Endothelial cell of umbilical vein (primary cell): Measurements from ENCODE around the gene AGL. TPM values are rescaled to one million over a fixed set of nuclear protein-coding genes. Genes with fewer than 3 reads are reported as not detected.

Source experiments
- BruUV-seq: library from RNA; stranded (reverse); fragments of 400-500 nt; replicated peaks from 2 replicates; lab custom pipeline; 2021; lab: Mats Ljungman, UMichigan
- CTCF ChIA-PET: fragments of 300-600, 350-600 bp; sonication (Branson Sonifier 250); formaldehyde crosslinking; loops from one replicate; lab custom pipeline; 2021; ENCODE audit warnings: antibody characterized with exemption, inconsistent platforms; lab: Charles Lee
- POLR2A ChIA-PET: fragments of 300-600, 350-600 bp; sonication (Branson Sonifier 250); formaldehyde crosslinking; loops from one replicate; lab custom pipeline; 2021; ENCODE audit warnings: antibody characterized with exemption, inconsistent platforms; lab: Charles Lee
- DNase-seq: peaks from one replicate; pipeline ENCODE4 v3.0.0-alpha.2; 2011; ENCODE audit warnings: low read depth, low spot score
- FAIRE-seq: peaks from 2 replicates; lab custom pipeline; 2011; peaks lifted over from hg19 to GRCh38; lab: Jason Lieb, UNC
- H2AFZ ChIP-seq: 2 replicates; pipeline ENCODE4 v1.6.0; 2012; ENCODE audit warnings: low read depth, low read length, control low read depth, inconsistent platforms
- H3K27ac ChIP-seq: 2 replicates; pipeline ENCODE4 v1.5.1; 2011; ENCODE audit warnings: low read depth, mild to moderate bottlenecking, control low read depth, low read length, moderate library complexity; ENCODE audit not compliant: insufficient read depth
- H3K27me3 ChIP-seq, 2 experiments: 2 replicates each; pipeline versions ENCODE4 v1.6.0 to v1.6.1; 2011; ENCODE audit warnings: low read length in 2 of 2, mixed read lengths in 1 of 2; ENCODE audit not compliant: control insufficient read depth in 2 of 2, insufficient read depth in 2 of 2
- H3K36me3 ChIP-seq, 2 experiments: 2 replicates in 1 of 2; 3 replicates in 1 of 2; pipeline ENCODE4 v1.5.1; 2011; ENCODE audit warnings: low read length in 2 of 2, mild to moderate bottlenecking in 1 of 2, moderate library complexity in 1 of 2; ENCODE audit not compliant: control insufficient read depth in 2 of 2, insufficient read depth in 2 of 2; ENCODE audit errors: extremely low read depth in 1 of 2
- H3K4me1 ChIP-seq: 3 replicates; pipeline ENCODE4 v1.5.1; 2011; ENCODE audit warnings: mild to moderate bottlenecking, low read length; ENCODE audit not compliant: control insufficient read depth, insufficient read depth; ENCODE audit errors: extremely low read depth
- H3K4me2 ChIP-seq: 2 replicates; pipeline ENCODE4 v1.6.1; 2011; ENCODE audit warnings: low read length, control low read depth, mixed read lengths; ENCODE audit not compliant: insufficient read depth
- H3K4me3 ChIP-seq, 3 experiments: fragments of 200-600 bp in 1 of 3; sonication (generic), shearing (Covaris generic) in 1 of 3; replicated peaks in 1 of 3; 2 replicates each; pipeline ENCODE4 v1.5.1; 2011 to 2016; ENCODE audit warnings: control low read depth in 3 of 3, low read length in 3 of 3, mild to moderate bottlenecking in 2 of 3, inconsistent platforms in 1 of 3, low read depth in 1 of 3, moderate library complexity in 1 of 3; ENCODE audit not compliant: insufficient read depth in 1 of 3
- H3K79me2 ChIP-seq: 2 replicates; pipeline ENCODE4 v1.6.0; 2012; ENCODE audit warnings: low read length, inconsistent platforms; ENCODE audit not compliant: control insufficient read depth, insufficient read depth
- H3K9ac ChIP-seq: replicated peaks from 2 replicates; pipeline ENCODE3; 2011; ENCODE audit warnings: low read length, control low read depth; ENCODE audit not compliant: insufficient read depth; ENCODE audit errors: extremely low read depth
- H3K9me1 ChIP-seq: replicated peaks from 3 replicates; pipeline ENCODE4 v1.6.0; 2011; ENCODE audit warnings: mild to moderate bottlenecking, low read length; ENCODE audit not compliant: control insufficient read depth, insufficient read depth; ENCODE audit errors: extremely low read depth
- H3K9me3 ChIP-seq: replicated peaks from 2 replicates; pipeline ENCODE4 v1.5.1; 2012; ENCODE audit warnings: low read length, inconsistent platforms; ENCODE audit not compliant: control insufficient read depth, insufficient read depth
- H4K20me1 ChIP-seq: replicated peaks from 2 replicates; pipeline ENCODE3; 2011; ENCODE audit warnings: mild to moderate bottlenecking, low read length; ENCODE audit not compliant: control insufficient read depth, insufficient read depth; ENCODE audit errors: extremely low read depth
- EZH2 ChIP-seq: IDR thresholded peaks from 2 replicates; pipeline ENCODE4 v1.6.1; 2012; ENCODE audit warnings: borderline replicate concordance, low read depth, mild to moderate bottlenecking, moderate library complexity, low read length, inconsistent platforms; ENCODE audit not compliant: severe bottlenecking
- FOS ChIP-seq: IDR thresholded peaks from 2 replicates; pipeline ENCODE4 v1.6.1; 2011; ENCODE audit warnings: mild to moderate bottlenecking, low read length, moderate library complexity, borderline replicate concordance; ENCODE audit not compliant: insufficient read depth
- GATA2 ChIP-seq: IDR thresholded peaks from 2 replicates; pipeline ENCODE4 v1.7.0; 2011; ENCODE audit warnings: low read depth, mild to moderate bottlenecking, moderate library complexity, mixed read lengths, low read length; ENCODE audit not compliant: insufficient read length, insufficient read depth
- JUN ChIP-seq: IDR thresholded peaks from 2 replicates; pipeline ENCODE4 v1.6.1; 2011; ENCODE audit warnings: borderline replicate concordance, low read depth; ENCODE audit not compliant: insufficient read length, insufficient read depth
- MAX ChIP-seq: IDR thresholded peaks from 2 replicates; pipeline ENCODE4 v1.6.1; 2011; ENCODE audit not compliant: insufficient read depth, insufficient read length
- MYC ChIP-seq: IDR thresholded peaks from one replicate; pipeline ENCODE4 v1.6.1; 2011; ENCODE audit warnings: mild to moderate bottlenecking, low read depth, low read length
- POLR2A ChIP-seq: IDR thresholded peaks from 2 replicates; pipeline ENCODE4 v1.6.1; 2012; ENCODE audit warnings: low read depth, mild to moderate bottlenecking, control low read depth, low read length
- POLR2AphosphoS5 ChIP-seq: IDR thresholded peaks from 2 replicates; pipeline ENCODE4 v1.6.1; 2012; ENCODE audit warnings: low read depth, mild to moderate bottlenecking, control low read depth, low read length, moderate library complexity; ENCODE audit not compliant: insufficient read depth
- dilution Hi-C: fragments of 300-500 bp; cut with MboI; formaldehyde crosslinking; loops from one replicate; pipeline ENCODE4 v1.15.0; 2019; ENCODE audit warnings: low sequenced_read_pairs; ENCODE audit not compliant: extremely low pct_ligation_motif_present
- intact Hi-C: fragments of 100-400 bp; cut with micrococcal nuclease; formaldehyde crosslinking; loops from one replicate; pipeline ENCODE4 v1.10.0; 2022
- polyA plus RNA-seq, 4 experiments: library from polyadenylated mRNA; depleted of rRNA in 3 of 4; stranded (reverse) in 3 of 4; unstranded in 1 of 4; fragments of >200 nt; gene quantifications; 2 replicates each; pipeline versions ENCODE4 v1.2.1 to v1.2.3, GENCODE V29; 2011 to 2012; ENCODE audit warnings: missing spikeins in 1 of 4
- total RNA-seq: library from RNA; stranded (reverse); gene quantifications from 2 replicates; pipeline ENCODE4 v1.2.3, GENCODE V29; 2021
- TF ChIP-seq, protein P1 (sequence below), 2 donors: IDR thresholded peaks; 1 replicate in 1 of 2; 2 replicates in 1 of 2; pipeline ENCODE4 v1.5.1; 2011; ENCODE audit warnings: low read length in 2 of 2, mild to moderate bottlenecking in 2 of 2, moderate library complexity in 2 of 2, control low read depth in 1 of 2, inconsistent platforms in 1 of 2, low read depth in 1 of 2; ENCODE audit not compliant: insufficient read depth in 1 of 2; ENCODE audit errors: extremely low read depth in 1 of 2

The AGL gene
- total and polyA plus RNA-seq, 2 donors (not counting 3 experiments of a cell fraction or from before 2014, with no cell fraction given) = 1.5 to 10.7 TPM

- dilution Hi-C loops = no loop called here
- H3K36me3 ChIP-seq = no peaks in the 10 kb centered on the region
- H3K27ac ChIP-seq = no peak overlapping the region
- intact Hi-C loops = no loop called here
- DNase-seq = no peak
- H3K9me1 ChIP-seq = no peaks in the 10 kb centered on the region
- no peaks in the 10 kb centered on the region for H4K20me1 ChIP-seq
- no peak overlapping the region for H3K4me2 ChIP-seq
- no peak overlapping the region for H3K4me3 ChIP-seq
- no peaks in the 10 kb centered on the region for H3K9me3 ChIP-seq
- no peaks in the 10 kb centered on the region for H3K4me1 ChIP-seq
- BruUV-seq = no TSS peak
- no peak for FAIRE-seq
- ChIA-PET POLR2A (no interaction called here), CTCF (interaction anchor here (2.6 kb wide), 1 partner anchor 19 kb away, joined by 9 read pairs; no protein-coding TSS in a partner anchor)
- TF ChIP-seq GATA2 (no peak), MYC (no peak), POLR2AphosphoS5 (no peak)
- H3K9ac ChIP-seq = no peak overlapping the region
- H3K79me2 ChIP-seq = no peaks in the 10 kb centered on the region
- H3K27me3 ChIP-seq = no peaks in the 10 kb centered on the region
- H2AFZ ChIP-seq = no peak overlapping the region
Observed at GRCh38 chr1:99872063-99872462, 21.9 kb downstream of the AGL start.

DNA sequence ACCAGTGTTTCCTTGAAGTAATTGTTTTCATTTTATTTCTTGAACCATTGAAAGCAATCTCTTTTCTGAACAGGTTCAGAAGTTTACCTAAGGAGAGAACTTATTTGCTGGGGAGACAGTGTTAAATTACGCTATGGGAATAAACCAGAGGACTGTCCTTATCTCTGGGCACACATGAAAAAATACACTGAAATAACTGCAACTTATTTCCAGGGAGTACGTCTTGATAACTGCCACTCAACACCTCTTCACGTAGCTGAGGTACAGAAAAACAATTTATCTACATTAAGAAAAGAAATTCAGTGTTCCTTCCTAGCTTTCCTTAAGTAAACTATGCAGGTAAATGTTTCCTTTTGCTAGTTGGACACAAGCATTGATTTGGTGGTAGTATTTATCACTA is 27.4 kb downstream of the AGL start:
- no peak overlapping the region for H3K4me2 ChIP-seq
- TF ChIP-seq, protein P1, sequence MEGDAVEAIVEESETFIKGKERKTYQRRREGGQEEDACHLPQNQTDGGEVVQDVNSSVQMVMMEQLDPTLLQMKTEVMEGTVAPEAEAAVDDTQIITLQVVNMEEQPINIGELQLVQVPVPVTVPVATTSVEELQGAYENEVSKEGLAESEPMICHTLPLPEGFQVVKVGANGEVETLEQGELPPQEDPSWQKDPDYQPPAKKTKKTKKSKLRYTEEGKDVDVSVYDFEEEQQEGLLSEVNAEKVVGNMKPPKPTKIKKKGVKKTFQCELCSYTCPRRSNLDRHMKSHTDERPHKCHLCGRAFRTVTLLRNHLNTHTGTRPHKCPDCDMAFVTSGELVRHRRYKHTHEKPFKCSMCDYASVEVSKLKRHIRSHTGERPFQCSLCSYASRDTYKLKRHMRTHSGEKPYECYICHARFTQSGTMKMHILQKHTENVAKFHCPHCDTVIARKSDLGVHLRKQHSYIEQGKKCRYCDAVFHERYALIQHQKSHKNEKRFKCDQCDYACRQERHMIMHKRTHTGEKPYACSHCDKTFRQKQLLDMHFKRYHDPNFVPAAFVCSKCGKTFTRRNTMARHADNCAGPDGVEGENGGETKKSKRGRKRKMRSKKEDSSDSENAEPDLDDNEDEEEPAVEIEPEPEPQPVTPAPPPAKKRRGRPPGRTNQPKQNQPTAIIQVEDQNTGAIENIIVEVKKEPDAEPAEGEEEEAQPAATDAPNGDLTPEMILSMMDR (IDR thresholded peaks at IDR 0.05; ENCODE audit: extremely low read depth in 1 of 2, insufficient read depth in 1 of 2, low read depth in 1 of 2, low read length in 2 of 2) = no peak
- TF ChIP-seq JUN (no peak), MAX (no peak), EZH2 (no peak), POLR2AphosphoS5 (no peak), GATA2 (no peak), FOS (no peak), MYC (no peak), POLR2A (no peak)
- H3K4me3 ChIP-seq = no peak overlapping the region
- intact Hi-C loops = no loop called here
- FAIRE-seq = no peak
- no peaks in the 10 kb centered on the region for H3K27me3 ChIP-seq
- no peaks in the 10 kb centered on the region for H3K36me3 ChIP-seq
- no peak overlapping the region for H2AFZ ChIP-seq
- H3K79me2 ChIP-seq = no peaks in the 10 kb centered on the region
- H3K9me3 ChIP-seq = no peaks in the 10 kb centered on the region
- no peaks in the 10 kb centered on the region for H3K9me1 ChIP-seq
- H3K27ac ChIP-seq = no peak overlapping the region
- dilution Hi-C loops = no loop called here
- CTCF ChIA-PET = no interaction called here
- BruUV-seq = no TSS peak
- POLR2A ChIA-PET = no interaction called here
- no peak for DNase-seq
- H3K4me1 ChIP-seq = no peaks in the 10 kb centered on the region
- no peaks in the 10 kb centered on the region for H4K20me1 ChIP-seq
- no peak overlapping the region for H3K9ac ChIP-seq
